Panc1 (cell line): ENCODE results near the gene EMX2. TPM values are rescaled to one million over a fixed set of nuclear protein-coding genes. Genes with fewer than 3 reads are reported as not detected.

Source experiments
- ATAC-seq: fragments of 200-7000 bp; cut with Tn5 transposase; 2 replicates; pipeline ENCODE4 v1.9.1; 2020; ENCODE audit warnings: mild to moderate bottlenecking, moderate library complexity
- BruUV-seq: library from RNA; stranded (reverse); fragments of 400-500 nt; replicated peaks from 2 replicates; lab custom pipeline; 2021; lab: Mats Ljungman, UMichigan
- CTCF ChIA-PET: fragments of 300-600 bp; sonication (Branson Sonifier 250); formaldehyde crosslinking; loops from one replicate; lab custom pipeline; 2022; ENCODE audit warnings: antibody characterized with exemption; lab: Charles Lee
- POLR2A ChIA-PET: fragments of 300-600 bp; sonication (Branson Sonifier 250); formaldehyde crosslinking; loops from one replicate; lab custom pipeline; 2022; ENCODE audit warnings: antibody characterized with exemption; lab: Charles Lee
- DNase-seq: peaks from one replicate; pipeline ENCODE4 v3.0.0-alpha.2; 2010; ENCODE audit warnings: low read depth, low spot score
- H3K27ac ChIP-seq: 2 replicates; pipeline ENCODE4 v1.5.1; 2011; ENCODE audit warnings: mild to moderate bottlenecking, low read length, inconsistent platforms
- H3K27me3 ChIP-seq: fragments of 200-500 bp; sonication (Bioruptor generic); 2 replicates; pipeline ENCODE4 v1.6.0; 2014; ENCODE audit warnings: low read length, inconsistent platforms; ENCODE audit not compliant: control insufficient read depth, insufficient read depth
- H3K36me3 ChIP-seq: fragments of 200-500 bp; sonication (Bioruptor generic); 2 replicates; pipeline ENCODE4 v1.5.1; 2014; ENCODE audit warnings: inconsistent platforms, mild to moderate bottlenecking, low read length, moderate library complexity; ENCODE audit not compliant: control insufficient read depth, insufficient read depth
- H3K4me1 ChIP-seq: 2 replicates; pipeline ENCODE4 v1.5.1; 2011; ENCODE audit warnings: inconsistent platforms, mild to moderate bottlenecking, low read length, moderate library complexity; ENCODE audit not compliant: control insufficient read depth, insufficient read depth
- H3K4me3 ChIP-seq, 2 experiments: 2 replicates each; pipeline ENCODE4 v1.5.1; 2011 to 2012; ENCODE audit warnings: low read depth in 2 of 2, low read length in 2 of 2, mild to moderate bottlenecking in 2 of 2, inconsistent platforms in 1 of 2, moderate library complexity in 1 of 2
- H3K9me3 ChIP-seq: fragments of 200-500 bp; sonication (Bioruptor generic); 2 replicates; pipeline ENCODE4 v1.5.1; 2014; ENCODE audit warnings: low read depth, mild to moderate bottlenecking, inconsistent platforms, low read length, moderate library complexity; ENCODE audit not compliant: control insufficient read depth, insufficient read depth
- CTCF ChIP-seq: fragments of 450-650 bp; IDR thresholded peaks from 2 replicates; pipeline ENCODE4 v1.5.1; 2017; ENCODE audit warnings: mild to moderate bottlenecking
- POLR2AphosphoS5 ChIP-seq: IDR thresholded peaks from 2 replicates; pipeline ENCODE4 v1.6.1; 2012; ENCODE audit warnings: mild to moderate bottlenecking, low read depth, low read length, moderate library complexity
- REST ChIP-seq, 2 experiments: IDR thresholded peaks; 2 replicates each; pipeline ENCODE4 v1.6.1; 2011 to 2012; ENCODE audit warnings: low read depth in 2 of 2, control low read depth in 1 of 2, low read length in 1 of 2, mild to moderate bottlenecking in 1 of 2, moderate library complexity in 1 of 2; ENCODE audit not compliant: insufficient read depth in 1 of 2
- SIN3A ChIP-seq: IDR thresholded peaks from 2 replicates; pipeline ENCODE4 v1.6.1; 2012; ENCODE audit warnings: low read depth, mild to moderate bottlenecking, low read length, moderate library complexity, borderline replicate concordance; ENCODE audit not compliant: insufficient read depth
- TCF7L2 ChIP-seq: IDR thresholded peaks from 2 replicates; pipeline ENCODE4 v1.6.1; 2011; ENCODE audit warnings: mild to moderate bottlenecking, low read depth, low read length, inconsistent platforms
- in situ Hi-C: cut with HindIII; loops from 2 replicates; pipeline ENCODE4 v1.10.0; 2016; ENCODE audit warnings: low sequenced_read_pairs, low pct_unique_long_range_greater_than_20kb
- intact Hi-C: fragments of 100-400 bp; cut with micrococcal nuclease; formaldehyde crosslinking; loops from one replicate; pipeline ENCODE4 v1.10.0; 2022; ENCODE audit not compliant: unreplicated experiment
- total RNA-seq: library from RNA; stranded (reverse); gene quantifications from one replicate; pipeline ENCODE4 v1.2.1, GENCODE V29; 2021; ENCODE audit not compliant: unreplicated experiment

Gene EMX2
- total RNA-seq, 1 experiment from 2014 or later: not detected

- Histone ChIP-seq H3K4me1 (peaks cover 8% of the 10 kb centered on the region; the same call in 1 of the 2 replicates), H3K9me3 (no peaks in the 10 kb centered on the region), H3K27me3 (peaks cover 57% of the 10 kb centered on the region), H3K4me3 (no peak overlapping the region), H3K27ac (no peak overlapping the region), H3K36me3 (no peaks in the 10 kb centered on the region)
- CTCF ChIA-PET: interaction anchor here (0.5 kb wide), 1 partner anchor 105 kb away, joined by 11 read pairs; no protein-coding TSS in a partner anchor
- POLR2A ChIA-PET: interaction anchor here (0.5 kb wide), 1 partner anchor 50 kb away, joined by 6 read pairs; no protein-coding TSS in a partner anchor
- TF ChIP-seq CTCF: no peak
- no peak for TF ChIP-seq POLR2AphosphoS5
- TF ChIP-seq SIN3A: no peak
- no peak for TF ChIP-seq TCF7L2
- TF ChIP-seq REST (IDR thresholded peaks at IDR 0.05; ENCODE audit: insufficient read depth in 1 of 2, low read depth in 2 of 2, low read length in 1 of 2): no peak
- ATAC-seq (no peak), DNase-seq (no peak)
- intact Hi-C loops (no loop called here), in situ Hi-C loops (no loop called here)
- BruUV-seq: no TSS peak
Measured at GRCh38 chr10:117547016-117547715, 4.6 kb downstream of the EMX2 start.

GRCh38 chr10:117547716-117548668 is 5.4 kb downstream of the EMX2 start:
- H3K36me3 ChIP-seq: no peaks in the 10 kb centered on the region; the same call in 1 of the 2 replicates
- TF ChIP-seq REST (IDR thresholded peaks at IDR 0.05; ENCODE audit: insufficient read depth in 1 of 2, low read depth in 2 of 2, low read length in 1 of 2) (no peak), POLR2AphosphoS5 (no peak), TCF7L2 (no peak), CTCF (no peak), SIN3A (no peak)
- POLR2A ChIA-PET: no interaction called here
- peaks cover 4% of the 10 kb centered on the region; the same call in 1 of the 2 replicates for H3K4me1 ChIP-seq
- intact Hi-C loops: no loop called here
- no peak overlapping the region for H3K4me3 ChIP-seq
- no peak overlapping the region for H3K27ac ChIP-seq
- H3K27me3 ChIP-seq: peaks cover 57% of the 10 kb centered on the region
- CTCF ChIA-PET: no interaction called here
- in situ Hi-C loops: no loop called here
- no peaks in the 10 kb centered on the region for H3K9me3 ChIP-seq
- no peak for DNase-seq
- ATAC-seq: no peak
- no TSS peak for BruUV-seq
